Gastroesophageal sphincter (tissue), 3 donors: ENCODE results near the gene SERTAD2.

Source experiments
- EP300 ChIP-seq: sonication (generic); formaldehyde crosslinking; IDR thresholded peaks from one replicate; pipeline ENCODE4 v1.6.1; 2017; ENCODE audit warnings: antibody characterized with exemption, mild to moderate bottlenecking
- POLR2A ChIP-seq, 2 donors: fragments of 450-650 bp; IDR thresholded peaks; one replicate each; pipeline ENCODE4 v1.6.1; 2017; ENCODE audit warnings: antibody characterized with exemption in 2 of 2, mild to moderate bottlenecking in 2 of 2, moderate library complexity in 1 of 2
- POLR2AphosphoS5 ChIP-seq: sonication (generic); formaldehyde crosslinking; IDR thresholded peaks from one replicate; pipeline ENCODE4 v1.6.1; 2017; ENCODE audit warnings: antibody characterized with exemption
- TF ChIP-seq, protein P1 (sequence below), 4 experiments: fragments of 200-600 bp in 2 of 4; fragments of 450-650 bp in 2 of 4; sonication (generic) in 1 of 4; IDR thresholded peaks; one replicate each; pipeline ENCODE4 v1.5.1; 2017 to 2019; ENCODE audit warnings: antibody characterized with exemption in 4 of 4, mild to moderate bottlenecking in 2 of 4, moderate library complexity in 2 of 4

DNA sequence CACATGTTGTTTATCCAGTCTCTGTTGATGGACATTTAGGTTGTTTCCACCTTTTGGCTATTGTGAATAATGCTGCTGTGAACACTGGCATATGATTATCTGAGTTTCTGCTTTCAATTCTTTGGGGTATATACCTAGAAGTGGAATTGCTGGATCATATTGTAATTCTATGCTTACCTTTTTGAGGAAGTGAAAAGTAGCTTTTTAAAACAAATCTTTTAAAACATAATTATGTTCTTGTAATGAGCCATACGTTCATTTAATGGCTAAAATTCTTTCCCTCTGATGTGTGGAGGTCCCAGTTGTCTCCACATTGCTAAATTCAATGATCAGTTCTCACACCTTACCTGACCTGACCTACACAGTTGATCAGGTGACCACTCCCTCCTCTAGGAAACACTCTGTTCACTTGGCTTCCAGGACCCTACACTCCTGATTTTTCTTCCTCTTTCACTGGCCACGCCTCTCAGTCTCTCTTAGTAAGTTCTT lies 27.8 kb upstream of the SERTAD2 start:
- TF ChIP-seq POLR2AphosphoS5 (no peak), POLR2A (IDR thresholded peaks at IDR 0.05) (no peak), EP300 (no peak)
- TF ChIP-seq, protein P1, sequence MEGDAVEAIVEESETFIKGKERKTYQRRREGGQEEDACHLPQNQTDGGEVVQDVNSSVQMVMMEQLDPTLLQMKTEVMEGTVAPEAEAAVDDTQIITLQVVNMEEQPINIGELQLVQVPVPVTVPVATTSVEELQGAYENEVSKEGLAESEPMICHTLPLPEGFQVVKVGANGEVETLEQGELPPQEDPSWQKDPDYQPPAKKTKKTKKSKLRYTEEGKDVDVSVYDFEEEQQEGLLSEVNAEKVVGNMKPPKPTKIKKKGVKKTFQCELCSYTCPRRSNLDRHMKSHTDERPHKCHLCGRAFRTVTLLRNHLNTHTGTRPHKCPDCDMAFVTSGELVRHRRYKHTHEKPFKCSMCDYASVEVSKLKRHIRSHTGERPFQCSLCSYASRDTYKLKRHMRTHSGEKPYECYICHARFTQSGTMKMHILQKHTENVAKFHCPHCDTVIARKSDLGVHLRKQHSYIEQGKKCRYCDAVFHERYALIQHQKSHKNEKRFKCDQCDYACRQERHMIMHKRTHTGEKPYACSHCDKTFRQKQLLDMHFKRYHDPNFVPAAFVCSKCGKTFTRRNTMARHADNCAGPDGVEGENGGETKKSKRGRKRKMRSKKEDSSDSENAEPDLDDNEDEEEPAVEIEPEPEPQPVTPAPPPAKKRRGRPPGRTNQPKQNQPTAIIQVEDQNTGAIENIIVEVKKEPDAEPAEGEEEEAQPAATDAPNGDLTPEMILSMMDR (IDR thresholded peaks at IDR 0.05): no peak
